ENCODE measurements around the gene MGAT4D.

- no peak for TF ChIP-seq CTCF (IDR thresholded peaks at IDR 0.05; ENCODE audit: insufficient read depth, low read depth, low read length)
- no peak for TF ChIP-seq EZH2 (IDR thresholded peaks at IDR 0.05; ENCODE audit: insufficient read depth, low read length)
Observed at GRCh38 chr4:140450352-140450751, 47.7 kb downstream of the MGAT4D start.

Measured in astrocyte (in vitro differentiated cells and primary cell).